C4-2B (cell line): Measurements from ENCODE around the gene OR8S1.

ENCODE experiments used
- CTCF ChIP-seq: fragments of 450-650 bp; conservative IDR thresholded peaks from 2 replicates; pipeline ENCODE4 v1.5.1; 2017; ENCODE audit warnings: mild to moderate bottlenecking
- ZFX ChIP-seq: fragments of 450-650 bp; IDR thresholded peaks from 2 replicates; pipeline ENCODE4 v1.6.1; 2017

- TF ChIP-seq CTCF (no peak), ZFX (no peak)
Observed at GRCh38 chr12:48556631-48557030, 31.2 kb downstream of the OR8S1 start.
